Astrocyte of the cerebellum (primary cell): Measurements from ENCODE around the gene MTA3.

ENCODE experiments used
- DNase-seq: peaks from one replicate; pipeline ENCODE4 v3.0.0-alpha.2; 2011; ENCODE audit warnings: low read depth
- H3K4me3 ChIP-seq: 2 replicates; pipeline ENCODE4 v1.5.1; 2011; ENCODE audit warnings: mild to moderate bottlenecking, low read depth, low read length, moderate library complexity
- CTCF ChIP-seq: IDR thresholded peaks from 2 replicates; pipeline ENCODE4 v1.5.1; 2012; ENCODE audit warnings: low read length, low read depth, moderate library complexity, mild to moderate bottlenecking; ENCODE audit errors: missing control alignments
- in situ Hi-C: cut with HindIII; loops from 2 replicates; pipeline ENCODE4 v1.10.0; 2017; ENCODE audit warnings: low sequenced_read_pairs

Gene MTA3

DNA sequence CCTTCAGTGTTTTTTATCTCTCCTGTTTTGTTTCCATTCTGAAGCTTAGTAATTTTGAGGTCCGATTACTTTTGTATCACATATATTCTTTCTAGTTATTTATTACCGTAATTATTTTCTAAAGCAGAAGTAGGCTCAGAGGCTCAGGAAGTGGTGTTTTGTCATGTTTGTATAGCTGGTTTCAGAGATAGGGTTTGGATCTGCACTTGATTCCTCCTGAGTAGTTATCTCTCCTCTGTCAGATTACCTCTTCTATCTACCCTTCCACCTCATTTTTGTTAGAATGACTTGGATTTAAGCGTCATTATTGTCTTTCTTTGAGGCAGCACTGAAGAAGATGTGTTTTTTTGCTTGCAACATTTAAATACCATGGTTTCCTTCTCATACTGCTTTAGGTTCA, 95.4 kb downstream of the MTA3 start:
- in situ Hi-C loops, result loop anchor here (5.0 kb wide), 1 partner anchor 167 kb away; no protein-coding TSS in a partner anchor
- H3K4me3 ChIP-seq, result no peak overlapping the region
- no peak for DNase-seq
- TF ChIP-seq CTCF, result no peak

GRCh38 chr2:42673989-42674579, 105.7 kb downstream of the MTA3 start:
- TF ChIP-seq CTCF, result no peak
- in situ Hi-C loops, result no loop called here
- H3K4me3 ChIP-seq, result no peak overlapping the region
- no peak for DNase-seq

DNA sequence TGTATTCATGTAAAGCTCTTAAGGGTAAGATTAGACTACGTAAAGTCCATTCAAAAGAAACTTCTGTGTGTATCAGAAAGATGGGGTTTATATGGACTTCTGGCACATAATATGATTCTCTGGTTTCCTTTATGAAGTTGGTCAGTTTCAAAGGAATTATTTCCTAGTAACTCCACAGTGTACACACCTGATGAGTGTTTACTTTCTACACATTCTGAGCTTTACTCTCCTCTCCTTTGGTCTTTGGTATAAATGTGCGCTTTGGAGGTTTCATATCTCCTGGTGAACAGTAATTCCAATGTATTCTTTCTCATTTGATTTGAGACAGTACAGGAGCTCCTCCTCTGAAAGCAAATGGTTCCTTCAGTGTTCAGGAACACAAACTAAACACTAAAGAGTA, 107.4 kb downstream of the MTA3 start:
- no peak overlapping the region for H3K4me3 ChIP-seq
- in situ Hi-C loops, result no loop called here
- no peak for DNase-seq
- no peak for TF ChIP-seq CTCF

DNA sequence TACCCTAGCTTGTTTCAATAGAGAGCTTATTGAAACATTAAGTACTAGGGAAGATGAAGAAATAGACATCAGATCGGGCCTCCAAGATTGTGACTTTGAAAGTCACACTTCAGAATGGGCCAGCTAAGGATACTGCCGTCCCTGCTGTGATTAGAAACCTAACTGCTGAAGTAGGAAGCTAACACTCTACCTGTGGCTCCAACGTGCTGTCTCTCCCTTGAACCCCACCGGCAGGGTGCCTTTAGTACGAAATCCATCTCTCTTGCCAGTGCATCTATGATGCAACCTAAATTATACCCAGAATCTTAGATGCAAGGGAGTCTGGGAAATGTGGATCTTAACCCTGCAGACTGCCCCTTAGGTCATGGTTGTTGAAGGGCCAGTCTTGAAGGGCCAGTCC, 116.9 kb downstream of the MTA3 start:
- no peak overlapping the region for H3K4me3 ChIP-seq
- TF ChIP-seq CTCF, result no peak
- no peak for DNase-seq
- in situ Hi-C loops, result no loop called here

GRCh38 chr2:42693013-42693615, 124.7 kb downstream of the MTA3 start:
- in situ Hi-C loops, result no loop called here
- no peak for DNase-seq
- H3K4me3 ChIP-seq, result no peak overlapping the region
- no peak for TF ChIP-seq CTCF

DNA sequence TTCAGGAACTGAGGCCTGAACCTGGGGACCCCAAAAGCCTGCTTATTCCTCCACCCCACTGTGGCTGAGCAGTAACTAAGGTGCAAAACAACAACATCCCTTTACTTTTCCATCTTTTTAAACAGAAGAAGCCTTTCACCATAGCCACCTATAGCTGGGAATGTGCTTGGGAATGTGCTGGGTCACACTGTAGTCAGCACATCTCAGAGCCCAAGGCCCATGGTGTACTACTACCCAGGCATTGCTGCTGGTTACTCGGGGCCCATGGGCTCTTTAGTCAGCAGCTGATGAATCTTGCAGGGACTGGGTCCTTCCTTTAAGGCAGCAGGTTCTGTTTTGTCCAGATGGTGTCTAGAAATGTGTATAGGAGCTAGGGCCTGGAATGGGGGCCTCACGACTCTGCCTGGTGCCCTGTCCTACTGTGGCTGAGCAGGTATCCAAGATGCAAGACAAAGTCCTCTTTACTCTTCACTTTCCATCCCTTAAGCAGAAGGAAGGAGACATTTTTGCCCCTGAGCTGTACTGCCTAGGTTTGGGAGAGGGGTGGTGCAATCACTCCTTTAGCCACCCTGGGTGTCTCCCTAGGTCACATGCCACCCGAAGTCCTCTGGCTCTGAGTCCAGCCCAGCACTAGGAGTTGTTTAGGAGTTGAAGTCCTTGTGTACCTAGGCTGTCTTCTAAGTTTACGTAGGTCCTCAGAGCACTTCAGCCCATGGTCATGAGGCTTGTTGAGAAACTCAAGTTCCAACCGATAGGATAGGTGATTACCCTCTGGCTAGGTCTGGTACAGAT, 125.5 kb downstream of the MTA3 start:
- in situ Hi-C loops, result no loop called here
- DNase-seq, result no peak
- no peak overlapping the region for H3K4me3 ChIP-seq
- TF ChIP-seq CTCF, result no peak
